ENCODE measurements around the gene PPP1R37.

Gene PPP1R37

GRCh38 chr19:45186509-45187334, 93.7 kb downstream of the PPP1R37 start:
- in situ Hi-C loops (cut with MboI; ENCODE audit: low sequenced_read_pairs): no loop called here

DNA sequence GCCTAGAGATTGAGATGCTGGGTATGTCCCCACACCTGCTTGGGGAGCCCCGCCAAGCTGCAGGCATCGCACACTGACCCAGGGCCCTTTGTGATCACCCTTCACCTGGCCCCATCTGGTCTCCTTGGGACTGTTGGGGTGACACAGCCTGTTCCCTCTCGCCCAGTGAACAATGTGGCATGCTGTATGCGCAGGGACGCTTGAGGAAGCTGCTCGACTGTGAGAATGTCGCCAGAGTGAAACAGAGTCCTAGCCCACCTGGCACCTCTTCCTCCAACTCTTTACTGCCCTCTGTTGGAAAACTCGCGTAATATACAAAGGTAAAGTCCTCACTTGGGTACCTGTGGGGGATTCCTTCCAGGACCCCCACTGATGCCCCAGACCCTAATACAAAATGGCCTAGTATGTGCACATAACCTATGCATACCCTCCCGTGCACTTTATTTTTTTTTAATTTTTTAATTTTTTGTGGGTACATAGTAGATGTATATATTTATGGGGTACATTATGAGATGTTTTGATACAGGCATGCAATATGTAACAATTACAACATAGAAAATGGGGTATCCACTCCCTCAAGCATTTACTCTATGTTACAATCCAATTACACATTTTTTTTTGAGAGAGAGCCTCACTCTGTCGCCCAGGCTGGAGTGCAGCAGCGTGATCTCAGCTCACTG, 94.6 kb downstream of the PPP1R37 start:
- in situ Hi-C loops (cut with MboI; ENCODE audit: low sequenced_read_pairs): no loop called here

DNA sequence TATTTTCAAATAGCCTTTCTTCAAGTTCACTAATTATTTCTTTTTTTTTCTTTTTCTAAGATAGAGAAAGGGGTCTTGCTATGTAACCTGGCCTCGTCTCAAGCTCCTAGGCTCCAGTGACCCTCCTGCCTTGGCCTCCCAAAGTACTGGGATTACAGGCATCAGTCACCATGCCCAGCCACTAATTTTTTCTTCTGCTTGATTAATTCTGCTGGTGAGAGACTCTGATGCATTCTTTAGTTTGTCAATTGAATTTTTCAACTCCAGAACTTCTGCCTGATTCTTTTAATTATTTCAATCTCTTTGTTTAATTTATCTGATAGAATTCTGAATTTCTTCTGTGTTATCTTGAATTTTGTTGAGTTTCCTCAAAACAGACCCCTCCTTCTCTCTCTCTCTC, 97.0 kb downstream of the PPP1R37 start:
- in situ Hi-C loops (cut with MboI; ENCODE audit: low sequenced_read_pairs): no loop called here

DNA sequence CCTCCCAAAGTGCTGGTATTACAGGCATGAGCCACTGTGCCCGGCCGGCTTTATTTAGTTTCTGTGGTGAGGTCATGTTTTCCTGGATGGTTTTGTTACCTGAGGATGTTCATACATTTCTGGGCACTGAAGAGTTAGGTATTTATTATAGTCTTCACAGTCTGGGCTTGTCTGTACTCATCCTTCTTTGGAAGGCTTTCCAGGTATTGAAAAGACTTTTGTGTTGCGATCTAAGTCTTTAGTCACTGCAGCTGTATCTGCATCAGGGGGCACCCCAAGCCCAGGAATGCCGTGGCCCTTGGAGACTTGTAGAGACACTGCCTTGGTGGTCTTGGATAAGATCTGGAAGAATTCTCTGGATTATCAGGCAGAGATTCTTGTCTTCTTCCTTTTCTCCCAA, 98.4 kb downstream of the PPP1R37 start:
- in situ Hi-C loops (cut with MboI; ENCODE audit: low sequenced_read_pairs): no loop called here

DNA sequence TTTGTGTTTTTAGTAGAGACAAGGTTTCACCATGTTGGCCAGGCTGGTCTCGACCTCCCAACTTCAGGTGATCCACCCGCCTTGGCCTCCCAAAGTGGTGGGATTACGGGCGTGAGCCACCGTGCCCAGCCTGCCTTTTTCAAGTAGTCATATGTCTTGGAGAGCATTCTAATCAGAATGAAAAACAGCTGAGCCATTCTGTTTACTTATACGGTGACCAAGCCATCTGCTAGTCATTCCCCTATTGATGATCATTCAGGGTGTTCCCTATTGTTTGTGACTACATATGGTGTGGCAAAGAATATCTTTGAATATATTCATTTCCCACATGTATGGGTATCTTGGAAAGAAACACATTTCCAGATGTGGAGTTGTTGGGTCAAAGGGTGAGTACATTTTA, 102.8 kb downstream of the PPP1R37 start:
- in situ Hi-C loops (cut with MboI; ENCODE audit: low sequenced_read_pairs): no loop called here
